A549 (cell line): ENCODE data around the gene P2RY14.

Experiments
- CHD2 ChIP-seq: fragments of 150-350 bp; IDR thresholded peaks from 2 replicates; pipeline ENCODE4 v1.6.1; 2014; ENCODE audit warnings: low read length; ENCODE audit not compliant: partially characterized antibody
- CTCF ChIP-seq: fragments of >200 bp; sonication (Bioruptor Twin); formaldehyde crosslinking; IDR thresholded peaks from 3 replicates; pipeline ENCODE4 v1.5.1; 2016
- EHF ChIP-seq: fragments of 250-450 bp; sonication (Bioruptor Pico); IDR thresholded peaks from 2 replicates; pipeline ENCODE4 v1.5.0; 2020; ENCODE audit warnings: mild to moderate bottlenecking
- KDM5A ChIP-seq: fragments of 200-600 bp; sonication (generic); IDR thresholded peaks from 2 replicates; pipeline ENCODE4 v1.6.1; 2016; ENCODE audit warnings: antibody characterized with exemption, mild to moderate bottlenecking
- MYC ChIP-seq: IDR thresholded peaks from 2 replicates; pipeline ENCODE4 v1.6.1; 2012; ENCODE audit warnings: mild to moderate bottlenecking, inconsistent platforms, low read length, improper control_type of control experiment, borderline replicate concordance
- POLR2A ChIP-seq: IDR thresholded peaks from 2 replicates; pipeline ENCODE4 v1.6.1; 2012; ENCODE audit warnings: mild to moderate bottlenecking, low read length
- RAD21 ChIP-seq, 2 experiments: fragments of >200 bp in 1 of 2; sonication (Bioruptor Twin) in 1 of 2; formaldehyde crosslinking in 1 of 2; IDR thresholded peaks in 1 of 2; conservative IDR thresholded peaks in 1 of 2; 2 replicates in 1 of 2; 3 replicates in 1 of 2; pipeline ENCODE4 v1.6.1; 2012 to 2018; ENCODE audit warnings: inconsistent platforms in 1 of 2
- RFX5 ChIP-seq: fragments of 450-650 bp; IDR thresholded peaks from 2 replicates; pipeline ENCODE4 v1.7.1; 2014; ENCODE audit warnings: antibody characterized with exemption, mild to moderate bottlenecking, moderate library complexity
- SMC3 ChIP-seq: fragments of >200 bp; sonication (Bioruptor Twin); formaldehyde crosslinking; IDR thresholded peaks from 3 replicates; pipeline ENCODE4 v1.6.1; 2018; ENCODE audit warnings: inconsistent platforms
- ZFP36 ChIP-seq: fragments of 450-650 bp; IDR thresholded peaks from 2 replicates; pipeline ENCODE4 v1.6.1; 2014; ENCODE audit warnings: borderline replicate concordance; ENCODE audit not compliant: partially characterized antibody
- TF ChIP-seq, protein P1 (sequence below): IDR thresholded peaks from 2 replicates; pipeline ENCODE4 v1.6.1; 2012
- TF ChIP-seq, protein P2 (sequence below): fragments of 250-450 bp; sonication (Bioruptor Pico); IDR thresholded peaks from 2 replicates; pipeline ENCODE4 v1.5.0; 2021; ENCODE audit warnings: mild to moderate bottlenecking, moderate library complexity, borderline replicate concordance

- no peak for TF ChIP-seq CTCF
- TF ChIP-seq, protein P1, sequence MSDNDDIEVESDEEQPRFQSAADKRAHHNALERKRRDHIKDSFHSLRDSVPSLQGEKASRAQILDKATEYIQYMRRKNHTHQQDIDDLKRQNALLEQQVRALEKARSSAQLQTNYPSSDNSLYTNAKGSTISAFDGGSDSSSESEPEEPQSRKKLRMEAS, result no peak
- no peak for TF ChIP-seq CHD2
- no peak for TF ChIP-seq SMC3
- no peak for TF ChIP-seq RAD21 (conservative IDR thresholded peaks at IDR 0.05 in 1 of 2, IDR thresholded peaks at IDR 0.05 in 1 of 2)
- TF ChIP-seq POLR2A, result no peak
- TF ChIP-seq, protein P2, sequence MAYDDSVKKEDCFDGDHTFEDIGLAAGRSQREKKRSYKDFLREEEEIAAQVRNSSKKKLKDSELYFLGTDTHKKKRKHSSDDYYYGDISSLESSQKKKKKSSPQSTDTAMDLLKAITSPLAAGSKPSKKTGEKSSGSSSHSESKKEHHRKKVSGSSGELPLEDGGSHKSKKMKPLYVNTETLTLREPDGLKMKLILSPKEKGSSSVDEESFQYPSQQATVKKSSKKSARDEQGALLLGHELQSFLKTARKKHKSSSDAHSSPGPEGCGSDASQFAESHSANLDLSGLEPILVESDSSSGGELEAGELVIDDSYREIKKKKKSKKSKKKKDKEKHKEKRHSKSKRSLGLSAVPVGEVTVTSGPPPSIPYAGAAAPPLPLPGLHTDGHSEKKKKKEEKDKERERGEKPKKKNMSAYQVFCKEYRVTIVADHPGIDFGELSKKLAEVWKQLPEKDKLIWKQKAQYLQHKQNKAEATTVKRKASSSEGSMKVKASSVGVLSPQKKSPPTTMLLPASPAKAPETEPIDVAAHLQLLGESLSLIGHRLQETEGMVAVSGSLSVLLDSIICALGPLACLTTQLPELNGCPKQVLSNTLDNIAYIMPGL (CRISPR knock-in tag), result no peak
- no peak for TF ChIP-seq KDM5A
- TF ChIP-seq RFX5, result no peak
- TF ChIP-seq ZFP36, result no peak
- no peak for TF ChIP-seq MYC
- no peak for TF ChIP-seq EHF (CRISPR knock-in tag)
These were observed 78.5 kb downstream of the P2RY14 start for GRCh38 chr3:151199554-151200438.
